Measurements from ENCODE around the gene KRTAP5-6. TPM values are rescaled to one million over a fixed set of nuclear protein-coding genes. Genes with fewer than 3 reads are reported as not detected.

KRTAP5-6 gene
- total RNA-seq, 1 experiment from 2014 or later = not detected

DNA sequence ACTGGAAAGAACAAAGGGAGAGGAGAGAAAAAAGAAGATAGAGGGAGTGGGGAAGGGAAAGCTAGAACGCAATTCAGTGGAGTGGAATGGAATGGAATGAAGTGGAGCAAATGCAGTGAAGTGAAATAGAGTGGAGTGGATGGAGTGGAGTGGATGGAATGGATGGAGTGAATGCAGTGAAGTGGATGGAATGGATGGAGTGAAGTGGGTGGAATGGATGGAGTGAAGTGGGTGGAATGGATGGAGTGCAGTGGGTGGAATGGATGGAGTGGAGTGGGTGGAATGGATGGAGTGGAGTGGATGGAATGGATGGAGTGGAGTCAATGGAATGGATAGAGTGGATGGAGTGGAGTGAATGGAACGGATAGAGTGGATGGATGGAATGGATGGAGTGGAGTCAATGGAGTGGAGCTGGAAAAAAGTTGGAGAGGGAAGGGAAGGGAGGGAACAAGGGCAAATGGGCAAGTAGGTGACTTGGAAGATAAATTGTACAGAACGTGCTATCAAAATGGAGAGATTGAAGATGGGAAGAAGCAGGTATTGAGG lies 39.5 kb downstream of the KRTAP5-6 start:
- no peaks in the 10 kb centered on the region for H3K4me1 ChIP-seq (ENCODE audit: insufficient read depth, low read length)
- H3K9me3 ChIP-seq (ENCODE audit: low read length) = no peaks in the 10 kb centered on the region
- no TSS peak for BruUV-seq (replicated peaks)
- intact Hi-C loops (cut with micrococcal nuclease) = no loop called here
- H4K20me1 ChIP-seq (ENCODE audit: low read length) = no peaks in the 10 kb centered on the region
- H3K36me3 ChIP-seq (ENCODE audit: low read depth, low read length) = no peaks in the 10 kb centered on the region
- H3F3A ChIP-seq (ENCODE audit: low read length, unreplicated experiment) = no peaks in the 10 kb centered on the region
- no peak for ATAC-seq
- ChIA-PET CTCF (no interaction called here), POLR2A (ENCODE audit: unreplicated experiment) (no interaction called here)
- DNase-seq = no peak
- no peak overlapping the region for H2AFZ ChIP-seq (ENCODE audit: low read length)
- H3K27ac ChIP-seq (ENCODE audit: low read length) = no peak overlapping the region
- H3K9ac ChIP-seq (ENCODE audit: low read length) = no peak overlapping the region
- no peak overlapping the region for H3K4me2 ChIP-seq (ENCODE audit: low read length)
- TF ChIP-seq EZH2phosphoT487 (IDR thresholded peaks at IDR 0.05; ENCODE audit: borderline replicate concordance, low read length) (no peak), EZH2 (IDR thresholded peaks at IDR 0.05; ENCODE audit: low read length, unreplicated experiment) (no peak)
- TF ChIP-seq, protein P1, sequence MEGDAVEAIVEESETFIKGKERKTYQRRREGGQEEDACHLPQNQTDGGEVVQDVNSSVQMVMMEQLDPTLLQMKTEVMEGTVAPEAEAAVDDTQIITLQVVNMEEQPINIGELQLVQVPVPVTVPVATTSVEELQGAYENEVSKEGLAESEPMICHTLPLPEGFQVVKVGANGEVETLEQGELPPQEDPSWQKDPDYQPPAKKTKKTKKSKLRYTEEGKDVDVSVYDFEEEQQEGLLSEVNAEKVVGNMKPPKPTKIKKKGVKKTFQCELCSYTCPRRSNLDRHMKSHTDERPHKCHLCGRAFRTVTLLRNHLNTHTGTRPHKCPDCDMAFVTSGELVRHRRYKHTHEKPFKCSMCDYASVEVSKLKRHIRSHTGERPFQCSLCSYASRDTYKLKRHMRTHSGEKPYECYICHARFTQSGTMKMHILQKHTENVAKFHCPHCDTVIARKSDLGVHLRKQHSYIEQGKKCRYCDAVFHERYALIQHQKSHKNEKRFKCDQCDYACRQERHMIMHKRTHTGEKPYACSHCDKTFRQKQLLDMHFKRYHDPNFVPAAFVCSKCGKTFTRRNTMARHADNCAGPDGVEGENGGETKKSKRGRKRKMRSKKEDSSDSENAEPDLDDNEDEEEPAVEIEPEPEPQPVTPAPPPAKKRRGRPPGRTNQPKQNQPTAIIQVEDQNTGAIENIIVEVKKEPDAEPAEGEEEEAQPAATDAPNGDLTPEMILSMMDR (conservative IDR thresholded peaks at IDR 0.05; ENCODE audit: low read depth, low read length) = no peak
- peaks cover 24% of the 10 kb centered on the region for H3K27me3 ChIP-seq (ENCODE audit: low read length)
- no peaks in the 10 kb centered on the region for H3K9me2 ChIP-seq (replicated peaks; ENCODE audit: low read length)
- H3K79me2 ChIP-seq (ENCODE audit: low read length) = no peaks in the 10 kb centered on the region
- no peak overlapping the region for H3K4me3 ChIP-seq (ENCODE audit: low read length)

DNA sequence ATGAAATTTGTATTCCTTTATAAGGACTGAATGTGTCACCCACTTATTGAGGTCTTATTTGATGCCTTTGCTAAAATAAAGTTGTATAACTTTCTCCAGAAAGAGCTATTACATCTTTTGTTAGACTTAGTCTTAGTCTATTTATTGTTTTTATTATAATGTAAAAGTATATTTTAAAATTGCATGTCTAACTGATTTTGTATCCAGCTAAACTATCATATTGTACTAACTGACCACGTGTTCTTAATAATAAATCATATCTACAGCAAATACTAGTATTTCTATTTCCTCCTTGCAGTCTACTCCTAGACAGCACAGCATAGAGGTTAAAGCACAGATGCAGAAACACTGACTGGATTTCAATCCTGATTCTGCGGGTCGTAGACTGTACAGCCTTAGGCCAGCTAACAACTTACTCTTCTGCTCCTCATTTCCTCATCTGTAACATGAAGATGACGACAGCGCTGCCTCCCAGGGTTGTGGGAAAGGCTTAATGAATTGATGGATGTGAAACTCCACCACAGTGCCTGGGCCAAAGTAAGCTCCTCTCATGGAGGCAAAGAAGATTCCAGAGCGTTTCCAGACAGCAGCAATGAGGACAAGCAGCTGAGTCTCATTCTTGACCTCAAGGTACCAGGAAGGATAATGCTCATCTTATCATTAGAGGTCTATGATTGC lies 40.2 kb downstream of the KRTAP5-6 start:
- POLR2A ChIA-PET (ENCODE audit: unreplicated experiment) = no interaction called here
- intact Hi-C loops (cut with micrococcal nuclease) = no loop called here
- H3F3A ChIP-seq (ENCODE audit: low read length, unreplicated experiment) = no peaks in the 10 kb centered on the region
- H3K4me3 ChIP-seq (ENCODE audit: low read length) = no peak overlapping the region
- H3K4me1 ChIP-seq (ENCODE audit: insufficient read depth, low read length) = no peaks in the 10 kb centered on the region
- DNase-seq = no peak
- no peaks in the 10 kb centered on the region for H3K36me3 ChIP-seq (ENCODE audit: low read depth, low read length)
- no peaks in the 10 kb centered on the region for H4K20me1 ChIP-seq (ENCODE audit: low read length)
- H3K4me2 ChIP-seq (ENCODE audit: low read length) = no peak overlapping the region
- no peak overlapping the region for H3K9ac ChIP-seq (ENCODE audit: low read length)
- no TSS peak for BruUV-seq (replicated peaks)
- ATAC-seq = no peak
- no peak overlapping the region for H2AFZ ChIP-seq (ENCODE audit: low read length)
- CTCF ChIA-PET = no interaction called here
- no peaks in the 10 kb centered on the region for H3K79me2 ChIP-seq (ENCODE audit: low read length)
- H3K27ac ChIP-seq (ENCODE audit: low read length) = no peak overlapping the region
- TF ChIP-seq EZH2 (IDR thresholded peaks at IDR 0.05; ENCODE audit: low read length, unreplicated experiment) = no peak
- TF ChIP-seq, protein P1 (conservative IDR thresholded peaks at IDR 0.05; ENCODE audit: low read depth, low read length) = no peak
- TF ChIP-seq EZH2phosphoT487 (IDR thresholded peaks at IDR 0.05; ENCODE audit: borderline replicate concordance, low read length) = no peak
- peaks cover 22% of the 10 kb centered on the region for H3K27me3 ChIP-seq (ENCODE audit: low read length)
- no peaks in the 10 kb centered on the region for H3K9me3 ChIP-seq (ENCODE audit: low read length)
- no peaks in the 10 kb centered on the region for H3K9me2 ChIP-seq (replicated peaks; ENCODE audit: low read length)

DNA sequence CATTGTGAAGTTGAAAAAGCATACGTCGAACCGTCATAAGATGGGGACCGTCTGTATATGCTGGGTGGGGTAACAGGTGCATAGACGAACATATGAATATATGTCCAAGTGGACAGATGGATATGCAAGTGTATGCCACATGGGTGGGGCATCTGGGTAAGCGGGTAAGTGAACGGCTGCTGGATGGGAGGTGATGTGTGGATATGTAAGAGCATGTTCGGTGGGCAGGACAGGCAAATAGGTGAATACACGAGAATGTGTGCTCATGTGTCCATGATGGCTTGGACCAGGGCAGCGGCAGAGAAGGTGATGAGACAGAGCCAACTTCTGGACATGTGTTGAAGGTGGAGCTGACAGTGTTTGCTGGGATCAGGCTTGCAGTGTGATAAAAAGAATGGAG lies 41.4 kb downstream of the KRTAP5-6 start:
- no peak overlapping the region for H3K9ac ChIP-seq (ENCODE audit: low read length)
- ATAC-seq = no peak
- H3K4me2 ChIP-seq (ENCODE audit: low read length) = no peak overlapping the region
- intact Hi-C loops (cut with micrococcal nuclease) = no loop called here
- H3K27ac ChIP-seq (ENCODE audit: low read length) = no peak overlapping the region
- no peaks in the 10 kb centered on the region for H3K79me2 ChIP-seq (ENCODE audit: low read length)
- H3K36me3 ChIP-seq (ENCODE audit: low read depth, low read length) = no peaks in the 10 kb centered on the region
- no peaks in the 10 kb centered on the region for H3K4me1 ChIP-seq (ENCODE audit: insufficient read depth, low read length)
- H2AFZ ChIP-seq (ENCODE audit: low read length) = no peak overlapping the region
- POLR2A ChIA-PET (ENCODE audit: unreplicated experiment) = no interaction called here
- H3K4me3 ChIP-seq (ENCODE audit: low read length) = no peak overlapping the region
- TF ChIP-seq EZH2phosphoT487 (IDR thresholded peaks at IDR 0.05; ENCODE audit: borderline replicate concordance, low read length) (no peak), EZH2 (IDR thresholded peaks at IDR 0.05; ENCODE audit: low read length, unreplicated experiment) (no peak)
- TF ChIP-seq, protein P1 (conservative IDR thresholded peaks at IDR 0.05; ENCODE audit: low read depth, low read length) = no peak
- H4K20me1 ChIP-seq (ENCODE audit: low read length) = no peaks in the 10 kb centered on the region
- CTCF ChIA-PET = no interaction called here
- no TSS peak for BruUV-seq (replicated peaks)
- DNase-seq = no peak
- H3F3A ChIP-seq (ENCODE audit: low read length, unreplicated experiment) = no peaks in the 10 kb centered on the region
- H3K9me2 ChIP-seq (replicated peaks; ENCODE audit: low read length) = no peaks in the 10 kb centered on the region
- H3K9me3 ChIP-seq (ENCODE audit: low read length) = no peaks in the 10 kb centered on the region
- peaks cover 15% of the 10 kb centered on the region for H3K27me3 ChIP-seq (ENCODE audit: low read length)

Measured in PC-3 (cell line).